8988T (cell line): ENCODE results near the gene PRKG1.

Experiments used
- DNase-seq: peaks from one replicate; pipeline ENCODE4 v3.0.0; 2011

PRKG1 gene

DNA sequence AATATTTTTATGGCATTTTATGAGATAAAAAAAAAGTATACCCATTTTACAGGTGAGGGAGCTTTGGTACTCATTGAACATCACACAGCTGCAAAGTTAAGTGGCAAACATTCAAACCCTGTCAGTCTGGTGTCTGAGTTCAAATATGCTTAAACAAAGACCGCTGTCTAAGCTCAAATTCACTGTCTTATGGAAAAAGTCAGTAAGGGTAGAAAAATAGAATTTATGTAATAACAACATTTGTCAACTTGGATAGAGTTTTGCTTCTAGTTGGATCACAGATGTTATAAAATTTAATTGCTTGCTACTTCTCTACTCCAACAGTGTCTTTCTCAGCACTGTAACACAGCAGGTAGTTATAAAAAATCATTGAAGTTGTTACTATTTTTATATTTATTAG lies 786.8 kb downstream of the PRKG1 start:
- no peak for DNase-seq

DNA sequence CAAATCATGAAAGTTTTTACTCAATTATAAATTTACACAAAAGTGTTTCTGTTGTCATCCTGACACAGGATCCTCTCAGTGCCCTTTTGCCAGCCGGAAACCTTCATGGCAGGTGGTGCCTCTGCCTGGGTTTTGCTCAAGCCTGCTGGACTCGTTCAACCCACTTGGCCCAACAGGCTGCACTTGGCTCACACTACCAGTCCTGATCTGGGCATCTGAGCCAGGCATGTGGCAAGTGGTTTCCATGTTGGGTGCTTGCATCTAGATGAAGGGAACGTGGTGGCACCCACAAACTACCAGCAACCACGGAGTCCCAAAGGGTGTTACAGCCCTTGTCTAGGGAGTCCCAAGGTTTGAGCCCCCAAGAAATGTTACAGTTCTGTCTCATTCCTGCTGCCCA lies 787.4 kb downstream of the PRKG1 start:
- no peak for DNase-seq

DNA sequence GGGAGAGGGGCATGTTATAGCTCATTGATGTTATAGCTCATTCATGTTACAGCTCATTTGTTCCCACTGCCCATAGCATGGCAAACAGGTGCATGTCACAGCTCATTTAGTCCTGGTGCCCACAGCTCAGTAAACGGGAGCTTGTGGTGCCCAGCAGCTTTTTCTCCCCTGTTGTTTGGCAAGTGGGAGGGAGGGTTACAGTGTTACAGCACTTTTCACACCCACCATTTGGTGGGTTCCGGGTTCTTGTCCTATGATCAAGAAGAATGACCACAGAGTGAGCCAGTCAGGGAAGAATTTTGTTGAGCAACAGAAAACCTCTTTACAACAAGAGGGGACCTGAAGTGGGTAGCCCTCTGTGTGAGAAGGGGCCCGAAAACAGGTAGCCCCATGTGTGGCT lies 787.9 kb downstream of the PRKG1 start:
- no peak for DNase-seq

DNA sequence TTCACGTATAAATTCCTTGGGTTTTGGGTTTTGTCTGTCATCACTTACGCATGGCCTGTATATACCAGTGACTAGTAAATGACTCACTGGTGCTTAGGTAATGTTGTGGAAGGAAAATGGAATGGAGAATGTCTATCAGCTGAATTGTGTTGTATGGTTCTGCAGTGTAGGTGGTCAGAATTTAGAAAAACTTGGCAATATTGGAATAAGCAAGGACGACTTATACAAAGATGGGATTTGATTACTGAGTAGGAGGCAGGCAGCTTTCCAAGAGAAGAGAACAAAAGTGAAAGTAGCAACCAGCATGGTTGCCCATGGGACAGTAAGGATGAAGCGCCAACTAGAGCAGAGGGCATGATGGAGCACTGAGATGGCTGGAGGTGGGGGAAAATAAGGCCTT lies 793.7 kb downstream of the PRKG1 start:
- no peak for DNase-seq

DNA sequence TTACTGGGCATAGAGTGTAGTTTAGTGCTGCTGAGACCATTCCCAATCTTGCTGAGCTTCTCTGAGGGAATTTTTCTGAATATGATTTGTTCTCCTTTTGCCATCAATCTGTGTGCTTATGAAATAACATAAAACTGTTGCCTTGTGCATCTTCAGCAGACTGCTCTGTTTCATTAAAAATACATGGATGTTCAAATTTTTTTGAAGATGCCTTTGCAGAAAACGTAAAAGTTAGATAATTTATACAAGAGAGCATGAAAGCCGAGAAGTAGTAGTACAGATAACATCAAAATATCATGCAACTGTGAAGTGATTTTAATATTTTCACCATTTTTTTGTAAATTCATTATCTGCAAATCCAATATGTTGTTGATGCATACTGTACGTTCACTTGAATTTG lies 799.8 kb downstream of the PRKG1 start:
- no peak for DNase-seq

DNA sequence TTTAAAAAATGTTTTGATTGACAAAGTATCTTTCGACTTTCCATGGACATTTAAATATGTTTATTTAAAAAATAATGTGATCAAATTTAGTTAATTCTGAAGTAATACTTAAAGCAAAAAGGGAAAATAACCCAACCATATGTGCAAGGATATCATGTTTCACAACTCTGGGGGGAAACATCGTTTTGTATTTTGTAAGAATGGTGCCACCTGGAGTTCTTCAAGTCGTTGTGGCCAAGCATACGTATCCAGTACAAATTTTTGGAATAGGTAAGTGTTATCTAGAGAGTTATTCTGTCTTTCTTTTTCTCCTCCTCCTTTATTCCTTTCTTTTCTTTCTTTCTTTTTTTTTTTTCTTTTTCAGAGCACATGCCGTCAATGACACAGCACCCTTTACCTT lies 801.3 kb downstream of the PRKG1 start:
- no peak for DNase-seq

DNA sequence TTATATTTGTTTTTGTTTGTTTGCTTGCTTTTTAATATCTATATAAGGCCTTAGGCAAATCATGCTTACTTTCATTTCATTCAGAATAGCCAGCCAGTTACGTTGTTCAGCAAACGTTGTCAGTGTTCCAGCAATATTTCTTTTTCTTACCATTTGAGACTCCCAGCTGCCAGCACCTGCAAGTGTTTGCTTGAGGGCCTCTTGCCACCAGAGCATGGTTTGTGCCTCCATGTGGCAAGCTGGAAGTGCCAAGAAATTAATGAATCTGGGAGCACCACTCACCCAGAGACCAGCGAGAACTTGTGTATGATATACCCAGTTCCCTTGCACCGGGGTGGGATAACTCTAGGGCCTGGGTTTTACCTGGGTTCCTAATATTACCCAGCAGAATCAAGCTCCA lies 802.2 kb downstream of the PRKG1 start:
- DNase-seq = no peak

DNA sequence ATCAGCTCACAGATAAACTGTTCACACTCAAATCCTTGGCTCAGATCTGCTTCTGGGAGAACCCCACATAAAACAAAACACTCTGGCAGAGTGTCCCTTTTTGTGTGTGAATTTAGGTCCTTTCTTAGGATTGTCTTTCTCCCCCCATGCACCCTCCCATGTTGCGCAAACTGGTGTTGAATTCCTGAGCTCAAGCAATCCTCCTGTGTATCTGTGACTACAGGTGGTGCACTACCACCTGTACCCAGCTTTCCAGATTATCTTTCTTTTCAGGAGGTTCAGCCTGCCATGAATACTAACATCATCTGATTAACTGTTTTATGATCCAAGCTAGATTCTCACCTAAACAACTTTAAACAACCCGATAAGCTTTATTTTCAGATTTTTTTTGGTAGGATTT lies 802.7 kb downstream of the PRKG1 start:
- no peak for DNase-seq

DNA sequence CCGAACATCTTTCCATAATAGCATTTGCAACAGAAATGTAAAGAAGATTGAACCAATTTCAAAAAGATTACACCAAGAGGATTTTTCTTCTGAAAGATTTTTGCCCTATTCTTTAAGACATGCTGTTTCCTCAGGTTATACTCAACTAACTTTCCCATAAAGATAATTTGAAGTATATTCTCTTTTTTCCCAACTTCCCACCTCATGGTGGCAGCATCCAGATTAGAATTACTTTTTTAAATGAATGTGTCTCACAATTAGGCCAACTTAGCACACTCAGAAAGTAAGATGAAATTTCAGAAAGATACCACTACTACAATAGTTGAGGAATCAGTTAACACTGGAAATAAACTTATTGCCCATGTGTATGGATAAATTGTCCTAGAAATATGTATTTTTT lies 803.3 kb downstream of the PRKG1 start:
- DNase-seq = no peak

DNA sequence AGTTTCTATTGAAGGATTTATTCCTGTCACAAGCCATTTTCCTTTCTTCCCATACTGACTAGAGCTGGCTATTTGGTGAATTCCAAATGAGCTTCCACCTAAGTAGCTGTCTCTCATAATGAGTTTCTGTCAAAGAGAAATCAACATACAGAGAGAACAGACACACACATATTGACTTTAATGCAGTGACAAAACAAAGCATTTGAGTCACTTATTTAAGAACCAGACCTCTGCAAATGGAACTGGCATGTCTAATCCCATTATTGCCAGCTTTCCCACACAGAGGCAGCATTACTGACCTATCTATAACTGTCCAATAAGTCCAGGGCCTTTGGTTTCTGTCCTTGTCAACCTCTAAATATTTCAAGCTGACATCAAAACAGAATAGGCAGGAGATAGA lies 804.4 kb downstream of the PRKG1 start:
- no peak for DNase-seq

DNA sequence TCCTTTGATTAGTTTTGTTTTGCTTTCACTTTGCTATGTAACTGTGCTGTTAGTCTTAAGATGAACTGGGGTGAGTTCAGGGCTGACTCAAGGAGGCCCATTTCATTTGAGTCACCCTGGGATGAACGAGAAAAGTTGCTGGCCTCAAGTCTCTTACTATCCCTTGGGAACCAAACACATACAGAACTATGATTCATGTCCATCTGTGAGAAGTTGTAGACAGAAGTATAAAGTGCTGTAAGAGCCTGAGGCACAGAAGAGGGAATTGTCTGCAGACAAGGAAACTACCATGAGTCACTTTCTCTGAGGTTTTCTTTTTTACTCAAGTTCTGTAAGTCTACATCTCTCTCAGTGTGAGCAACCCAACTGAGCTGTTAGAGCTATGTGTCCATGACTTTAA lies 805.0 kb downstream of the PRKG1 start:
- no peak for DNase-seq

DNA sequence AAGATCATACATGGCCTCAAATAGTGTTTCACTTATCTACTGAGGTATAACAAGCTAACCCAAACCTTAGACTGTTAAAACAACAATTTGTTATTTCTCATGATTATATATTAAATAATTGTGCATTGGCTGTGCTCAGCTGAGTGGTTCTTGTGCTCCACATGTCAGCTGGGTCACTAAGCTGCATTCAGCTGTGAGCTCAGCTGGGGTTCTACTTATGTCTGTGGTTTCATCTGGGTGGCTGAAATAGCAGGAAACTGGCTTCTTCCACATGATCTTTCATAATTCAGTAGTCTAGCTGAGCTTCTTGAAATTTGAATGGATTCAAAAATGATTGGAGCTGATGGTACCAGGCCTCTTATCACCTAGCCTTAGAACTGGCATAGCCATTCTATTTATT lies 806.9 kb downstream of the PRKG1 start:
- DNase-seq = no peak

DNA sequence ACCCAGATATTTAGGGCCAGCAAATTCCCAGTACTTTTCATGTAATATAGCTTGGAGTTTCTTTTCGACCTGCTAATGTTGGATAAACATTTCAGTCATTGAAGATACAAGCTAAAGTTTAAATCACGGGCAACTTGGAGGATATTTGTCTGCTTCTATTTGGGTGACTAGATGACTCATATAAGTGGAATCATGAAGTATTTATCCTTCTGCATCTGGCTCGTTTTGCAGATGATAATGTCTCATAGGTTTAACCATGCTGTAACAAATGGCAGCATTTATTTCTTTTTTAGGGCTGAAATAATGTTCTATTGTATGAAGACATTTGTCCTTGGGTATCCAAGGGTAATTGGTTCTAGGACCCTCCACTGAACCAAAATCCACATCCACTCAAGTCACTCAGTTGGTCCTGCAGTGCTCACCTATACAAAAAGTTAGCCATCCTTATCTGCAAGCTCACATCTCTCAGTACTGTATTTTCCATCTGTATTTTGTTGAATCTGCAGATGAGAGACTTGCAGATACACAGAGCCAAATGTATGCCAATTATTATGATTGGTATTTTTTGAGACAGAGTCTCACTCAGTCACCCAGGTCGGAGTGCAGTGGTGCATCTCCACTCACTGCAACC lies 812.3 kb downstream of the PRKG1 start:
- no peak for DNase-seq

DNA sequence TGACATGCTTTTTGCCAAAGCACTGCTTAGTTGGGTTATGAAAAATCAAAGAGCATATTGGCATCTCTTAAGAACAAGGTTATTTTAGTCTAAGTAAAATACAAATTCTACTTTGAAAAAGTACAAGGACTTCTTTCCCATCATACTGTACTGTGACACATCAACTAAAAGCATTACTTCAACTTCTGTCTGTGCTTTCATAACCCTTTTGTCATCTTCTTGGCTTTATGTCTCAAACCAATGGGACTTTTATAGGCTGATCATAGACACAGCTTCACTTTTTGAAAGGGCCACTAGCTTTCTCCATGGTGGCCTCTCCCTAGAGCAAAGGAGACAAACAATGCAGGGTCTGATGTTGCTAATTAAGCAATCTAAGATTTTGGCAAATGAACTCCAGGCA lies 814.0 kb downstream of the PRKG1 start:
- no peak for DNase-seq

DNA sequence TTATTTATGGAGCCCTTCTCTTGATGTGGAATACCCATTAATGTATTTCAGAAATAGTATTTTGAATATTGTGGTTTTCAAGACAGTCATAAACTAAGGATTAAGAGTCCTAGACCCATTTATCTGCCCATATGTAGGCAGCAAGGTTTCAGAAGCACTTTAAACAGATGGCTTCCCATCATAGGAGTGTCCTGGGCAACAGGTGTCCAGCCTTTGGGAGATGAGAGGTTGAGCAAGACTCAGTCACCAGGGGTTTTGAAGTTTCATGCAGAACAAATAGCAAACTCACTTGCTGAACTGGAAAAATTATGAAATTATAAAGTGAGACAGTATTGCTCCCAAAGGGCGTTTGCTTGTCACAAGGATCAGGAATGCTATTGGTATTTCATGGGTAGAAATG lies 818.0 kb downstream of the PRKG1 start:
- DNase-seq = no peak

DNA sequence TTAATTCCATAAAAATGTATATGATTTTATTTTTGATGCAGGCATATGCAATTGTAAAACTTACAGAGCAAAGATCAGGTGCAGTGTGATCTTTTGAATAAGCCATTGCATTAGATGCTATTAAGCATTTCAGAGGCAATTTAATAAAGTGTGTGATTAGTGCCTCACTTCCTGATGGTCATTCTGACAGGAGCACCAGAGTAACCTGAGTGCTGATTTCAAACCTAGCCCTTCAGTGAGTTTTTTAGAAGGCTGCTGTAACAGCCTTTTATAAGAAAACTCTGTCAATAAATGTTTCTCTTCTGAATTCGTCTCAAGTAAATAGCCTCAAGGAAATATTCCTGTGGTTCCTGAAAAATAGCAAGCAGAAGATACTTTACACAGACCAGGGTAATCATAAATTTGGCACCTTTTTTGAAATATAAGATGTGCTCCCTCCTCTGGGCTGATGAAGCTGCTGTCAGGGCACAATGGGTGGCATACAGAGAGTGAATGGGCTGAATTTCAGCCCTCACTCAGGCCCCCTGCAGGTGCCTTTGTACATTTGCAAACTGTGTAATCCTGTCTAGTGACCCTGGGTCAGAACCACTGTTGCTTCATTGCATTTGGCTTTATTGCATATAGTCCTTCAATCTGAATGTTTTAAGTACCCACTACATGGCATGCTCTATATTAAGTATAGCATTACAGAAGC lies 818.8 kb downstream of the PRKG1 start:
- DNase-seq = no peak

DNA sequence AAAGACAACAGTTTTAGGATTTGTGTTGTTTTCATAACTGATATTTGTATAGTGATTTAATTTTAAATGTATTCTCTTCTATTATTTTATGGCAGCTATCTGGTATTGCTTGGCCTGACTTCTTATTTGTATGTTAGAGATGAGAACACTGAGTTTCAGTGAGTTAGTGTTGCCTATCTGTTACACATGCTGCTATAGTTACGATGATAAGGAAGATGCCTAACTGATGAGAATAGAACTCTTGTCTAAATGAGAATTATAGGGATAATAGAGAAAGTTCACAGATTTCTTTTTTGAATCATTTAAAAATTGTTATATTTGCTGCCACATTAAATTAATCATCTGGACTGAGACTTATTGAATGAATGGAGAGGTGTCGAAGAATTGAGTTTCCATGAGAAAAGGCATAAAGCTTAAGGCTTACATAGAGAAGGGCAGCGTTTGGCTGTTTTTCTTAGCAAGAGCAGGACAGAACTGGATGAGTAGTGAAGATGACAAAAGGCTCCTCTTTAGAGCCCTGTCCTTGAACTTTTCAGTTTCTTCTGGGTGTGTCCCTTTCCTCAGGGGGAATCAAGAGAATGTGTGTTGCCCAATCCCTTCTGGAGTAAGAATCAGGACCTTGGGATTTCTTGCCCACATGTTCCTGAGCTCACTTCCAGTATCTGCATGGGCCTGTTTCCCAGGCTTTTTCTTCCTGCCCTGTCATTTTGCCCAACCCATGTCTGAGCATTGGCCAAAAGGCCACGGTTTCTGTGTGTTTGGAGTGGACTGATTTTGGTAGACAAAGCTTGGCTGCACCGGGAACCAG lies 820.7 kb downstream of the PRKG1 start:
- no peak for DNase-seq

DNA sequence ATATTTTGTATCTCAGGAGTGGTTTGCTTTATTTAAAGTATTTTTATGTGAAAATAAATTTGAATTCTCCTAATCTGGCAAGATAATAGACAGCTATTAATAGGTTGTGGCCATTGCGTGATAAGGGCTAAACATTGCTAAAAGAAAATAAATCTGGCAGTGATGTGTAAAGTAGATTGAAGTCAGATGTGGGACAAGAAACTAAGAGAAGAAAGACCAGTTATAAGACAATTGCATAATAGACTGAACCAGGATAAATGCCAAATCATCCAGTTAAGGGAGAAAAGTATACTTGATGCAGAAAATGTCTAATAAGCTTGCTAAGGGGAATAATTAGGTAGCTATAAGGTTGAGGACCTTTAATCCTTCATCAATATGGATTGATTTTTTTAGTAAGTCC lies 822.6 kb downstream of the PRKG1 start:
- DNase-seq = no peak

DNA sequence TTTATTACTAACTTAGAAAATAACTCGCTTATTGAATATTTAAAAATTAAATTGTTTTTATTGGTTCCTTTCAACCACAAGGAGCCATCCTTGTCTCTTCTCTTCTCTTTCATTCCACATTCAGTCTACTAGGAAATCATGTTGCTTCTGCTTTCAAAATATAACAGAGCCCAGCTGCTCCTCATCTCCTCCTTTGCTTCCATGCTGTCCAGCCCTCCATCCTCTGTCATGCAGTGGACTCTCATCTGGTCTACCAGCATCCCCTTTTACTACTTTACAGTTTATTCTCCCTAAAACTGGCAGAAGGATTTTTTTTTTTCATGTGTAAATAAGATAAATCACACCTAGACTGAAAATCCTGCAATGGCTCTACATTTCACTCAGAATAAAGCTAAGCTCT lies 823.3 kb downstream of the PRKG1 start:
- no peak for DNase-seq

DNA sequence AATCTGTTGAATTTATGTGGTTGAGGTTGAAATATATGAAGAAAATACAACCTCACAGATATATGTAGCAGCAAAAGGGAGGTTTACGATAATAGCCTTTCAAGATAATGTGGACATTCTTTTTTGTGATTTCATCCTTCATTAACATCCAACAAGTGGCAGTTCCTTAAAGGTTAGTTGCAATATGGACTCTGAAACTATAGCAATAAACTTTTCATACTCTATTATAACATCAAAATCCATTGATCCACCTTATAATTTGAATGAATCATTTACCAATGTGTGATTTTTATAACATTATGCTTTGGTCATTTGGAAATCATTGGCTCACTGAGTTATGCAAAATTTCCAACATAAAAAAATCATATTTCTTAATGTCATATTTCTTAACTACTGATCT lies 825.9 kb downstream of the PRKG1 start:
- no peak for DNase-seq

DNA sequence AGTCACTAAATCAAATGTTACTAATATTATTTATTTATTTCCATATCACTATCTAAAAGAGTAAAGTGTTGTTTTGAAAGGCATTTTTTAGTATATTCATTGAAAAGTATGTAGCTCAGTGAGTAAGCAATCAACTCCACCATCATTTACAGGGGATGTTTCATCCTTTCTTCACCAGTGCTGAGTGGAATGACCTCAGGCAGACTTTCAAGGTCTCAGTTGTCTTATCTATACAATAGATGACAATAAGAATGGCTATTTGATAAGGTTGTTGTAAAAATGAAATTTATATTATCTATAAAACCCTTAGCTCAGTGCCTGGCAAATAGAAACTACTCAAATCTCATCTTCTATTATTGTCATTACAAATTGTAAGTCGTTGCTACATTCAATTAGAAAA lies 829.4 kb downstream of the PRKG1 start:
- no peak for DNase-seq

DNA sequence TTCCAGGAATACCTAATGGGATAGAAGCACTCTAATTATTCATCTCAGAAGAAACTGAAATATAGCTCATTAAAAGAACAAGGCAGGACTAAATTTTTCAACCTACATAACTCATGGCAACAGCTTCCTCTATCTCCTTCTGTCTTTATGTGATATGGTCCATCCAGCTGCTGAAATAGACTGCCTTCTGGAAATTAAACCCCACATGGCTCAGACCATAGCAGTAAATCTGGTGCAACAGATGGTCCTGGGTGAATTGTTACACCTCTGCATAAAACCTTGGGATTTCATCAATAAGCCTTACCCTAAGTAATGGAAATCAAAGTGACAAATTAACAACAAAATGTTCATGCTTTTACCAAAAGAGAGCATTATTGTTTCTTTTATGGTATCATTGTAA lies 830.7 kb downstream of the PRKG1 start:
- no peak for DNase-seq

DNA sequence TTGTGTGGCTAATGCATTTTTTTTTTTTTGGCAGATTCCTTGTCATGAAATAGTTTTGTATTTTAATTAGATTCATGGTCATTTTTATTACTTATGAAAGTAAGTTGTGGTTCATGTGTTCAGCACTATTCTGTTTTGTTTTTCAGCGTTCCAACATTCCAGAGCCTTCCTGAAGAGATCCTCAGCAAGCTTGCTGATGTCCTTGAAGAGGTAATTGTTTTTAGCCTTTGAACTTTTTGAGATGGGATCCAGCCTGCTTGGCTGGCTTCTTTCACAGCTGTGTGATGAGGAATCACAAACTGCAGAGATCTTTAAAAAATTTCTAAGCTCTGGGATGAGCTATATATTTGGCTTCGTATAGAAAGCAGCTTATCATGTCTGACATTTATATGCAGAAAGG lies 833.1 kb downstream of the PRKG1 start:
- no peak for DNase-seq

DNA sequence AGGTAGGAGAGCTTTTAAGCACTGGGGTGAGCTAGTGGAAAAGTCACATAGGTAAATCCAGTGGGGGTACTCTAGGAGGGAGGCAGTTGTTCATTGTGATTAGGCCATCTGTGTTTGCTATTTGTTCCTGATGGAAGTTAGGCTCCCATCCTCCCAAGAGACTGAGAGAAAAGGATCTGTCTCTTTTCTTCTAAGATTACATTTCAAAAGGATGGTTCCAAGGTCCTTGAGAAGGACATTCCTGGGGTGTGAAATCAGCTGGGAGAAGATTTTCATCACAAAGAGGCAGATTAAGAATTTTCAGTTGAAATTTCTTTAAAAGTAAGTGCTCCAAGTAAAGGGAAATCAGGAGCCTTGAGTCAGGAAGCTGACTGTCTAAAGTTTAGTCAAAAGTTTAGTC lies 835.9 kb downstream of the PRKG1 start:
- no peak for DNase-seq
